CD4-positive, CD25-positive, alpha-beta regulatory T cell (primary cell): ENCODE measurements around the gene TMEM181. TPM values are rescaled to one million over a fixed set of nuclear protein-coding genes. Genes with fewer than 3 reads are reported as not detected.
A peak's percentile ranks its signal among the peaks of the same experiment; 100 is the strongest.
"Not testable (repeated sequence)": the region's sequence is repeated elsewhere in the genome, so short reads cannot be mapped to it uniquely, and the experiment has no call there.

Experiments used
- ATAC-seq, 2 donors: fragments of 150-1000 bp; cut with Tn5 transposase; one replicate each; pipeline ENCODE4 v1.10.0; 2021; ENCODE audit warnings: low read depth in 2 of 2, moderate number of reproducible peaks in 2 of 2, moderate library complexity in 1 of 2
- DNase-seq, 3 donors: peaks; one replicate each; pipeline versions ENCODE4 v3.0.0 to v3.0.0-alpha.2; 2012 to 2022; ENCODE audit warnings: mixed read lengths in 1 of 3
- H3K27ac ChIP-seq: one replicate; pipeline ENCODE4 v1.7.0; 2013; ENCODE audit warnings: mild to moderate bottlenecking, low read length; ENCODE audit not compliant: insufficient read depth, poor library complexity, severe bottlenecking
- H3K27me3 ChIP-seq: one replicate; pipeline ENCODE4 v1.7.0; 2013; ENCODE audit warnings: low read length; ENCODE audit not compliant: control insufficient read depth, insufficient read depth
- H3K36me3 ChIP-seq: one replicate; pipeline ENCODE4 v1.7.0; 2013; ENCODE audit warnings: mild to moderate bottlenecking, low read length, moderate library complexity; ENCODE audit not compliant: control insufficient read depth, insufficient read depth
- H3K4me1 ChIP-seq: 2 replicates; pipeline ENCODE4 v1.7.0; 2013; ENCODE audit warnings: mild to moderate bottlenecking, low read length; ENCODE audit not compliant: insufficient read depth, control insufficient read depth, poor library complexity, severe bottlenecking
- H3K4me3 ChIP-seq: one replicate; pipeline ENCODE4 v1.7.0; 2013; ENCODE audit warnings: low read depth, mild to moderate bottlenecking, low read length, moderate library complexity
- H3K9me3 ChIP-seq, 2 experiments: 1 replicate in 1 of 2; 2 replicates in 1 of 2; pipeline ENCODE4 v1.7.0; 2013; ENCODE audit warnings: low read length in 2 of 2, mild to moderate bottlenecking in 1 of 2, moderate library complexity in 1 of 2; ENCODE audit not compliant: control insufficient read depth in 2 of 2
- H3K27ac Mint-ChIP-seq, 3 donors: one replicate each; pipeline ENCODE4 v1.8.0; 2020 to 2022; ENCODE audit warnings: mild to moderate bottlenecking in 3 of 3, mixed read lengths in 3 of 3, moderate library complexity in 2 of 3
- H3K27me3 Mint-ChIP-seq: one replicate; pipeline ENCODE4 v1.8.0; 2022; ENCODE audit warnings: mild to moderate bottlenecking, mixed read lengths
- H3K36me3 Mint-ChIP-seq: one replicate; pipeline ENCODE4 v1.8.0; 2020; ENCODE audit warnings: mixed read lengths
- H3K4me1 Mint-ChIP-seq, 4 donors: one replicate each; pipeline ENCODE4 v1.8.0; 2020 to 2022; ENCODE audit warnings: mixed read lengths in 4 of 4, mild to moderate bottlenecking in 1 of 4
- H3K4me3 Mint-ChIP-seq, 4 donors: one replicate each; pipeline ENCODE4 v1.8.0; 2020 to 2022; ENCODE audit warnings: mild to moderate bottlenecking in 4 of 4, mixed read lengths in 4 of 4, moderate library complexity in 3 of 4
- H3K9me3 Mint-ChIP-seq, 7 donors: one replicate each; pipeline ENCODE4 v1.8.0; 2020 to 2022; ENCODE audit warnings: mixed read lengths in 7 of 7, mild to moderate bottlenecking in 3 of 7, moderate library complexity in 2 of 7
- polyA plus RNA-seq, 4 donors: library from polyadenylated mRNA; unstranded; fragments of 300-500 nt; fragmentation: Illumina TruSeq; gene quantifications; one replicate each; pipeline ENCODE4 v1.2.3, GENCODE V29; 2021
- total RNA-seq: library from RNA; stranded (reverse); gene quantifications from one replicate; pipeline ENCODE4 v1.2.3, GENCODE V29; 2022

TMEM181 gene
- total and polyA plus RNA-seq, 5 donors from 2014 or later = 4.9 to 21.2 (median 5.6) TPM

GRCh38 chr6:158654960-158655489 lies 95.1 kb downstream of the TMEM181 start:
- H3K27ac Mint-ChIP-seq = peak overlapping the region; percentile 98 to 100 (median 100)
- Histone ChIP-seq H3K4me1 (peaks cover 58% of the 10 kb centered on the region), H3K27ac (peak overlapping the region; percentile 96), H3K4me3 (peak overlapping the region; percentile 54), H3K27me3 (no peaks in the 10 kb centered on the region), H3K36me3 (peaks cover 5% of the 10 kb centered on the region), H3K9me3 (no peaks in the 10 kb centered on the region)
- H3K4me3 Mint-ChIP-seq = peak overlapping the region; percentile 71 to 88 (median 82)
- peaks cover 17% of the 10 kb centered on the region for H3K36me3 Mint-ChIP-seq
- H3K4me1 Mint-ChIP-seq = peaks cover 8 to 66% (median 46%) of the 10 kb centered on the region in 4 donors
- H3K9me3 Mint-ChIP-seq = no peaks in the 10 kb centered on the region
- DNase-seq (peak in 1 of 3 donors; percentile 30), ATAC-seq (no peak)
- no peaks in the 10 kb centered on the region for H3K27me3 Mint-ChIP-seq

DNA sequence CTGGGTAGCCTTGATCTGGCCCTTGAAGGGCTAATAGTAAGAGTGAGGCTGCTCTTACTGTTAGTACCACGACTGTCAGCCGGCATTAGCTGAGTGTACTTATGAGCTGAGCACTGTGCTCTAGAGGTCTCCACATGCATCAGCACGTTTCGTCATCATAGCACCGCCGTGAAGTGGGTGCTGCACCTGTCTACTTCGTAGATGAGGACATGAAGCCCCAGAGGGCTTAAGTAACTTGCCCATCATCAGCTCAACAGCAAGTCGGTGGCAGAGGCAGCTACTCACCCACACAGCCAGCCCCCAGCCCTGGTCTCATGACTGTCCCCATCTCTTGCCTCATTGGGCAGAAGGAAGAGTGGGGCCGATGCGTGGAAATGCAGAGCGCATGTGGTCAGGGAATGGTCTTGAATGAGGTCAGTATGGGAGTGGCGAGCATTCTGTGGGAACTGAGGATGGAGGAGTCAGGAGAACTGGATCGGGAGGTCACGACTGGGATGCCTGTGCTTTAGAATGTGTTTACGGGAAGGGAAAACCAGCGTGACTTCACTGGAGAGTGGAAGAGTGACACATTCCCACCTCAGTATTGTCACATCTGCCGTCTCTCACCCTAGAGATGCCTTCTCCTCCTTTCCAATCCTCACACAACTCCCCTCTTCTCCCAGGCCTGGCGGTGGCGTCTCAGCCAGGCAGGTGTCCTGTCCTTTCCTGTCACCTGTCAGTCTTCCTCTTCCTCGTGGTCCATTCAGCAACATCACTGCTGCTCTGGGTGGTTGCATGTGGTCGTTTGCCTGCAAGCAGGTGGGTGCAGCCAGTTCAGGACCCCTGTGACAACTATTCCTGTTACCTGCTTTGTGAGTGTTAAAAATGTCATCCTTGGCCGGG lies 95.9 kb downstream of the TMEM181 start:
- DNase-seq = no peak
- Mint-ChIP-seq H3K27ac (peak overlapping the region; percentile 98 to 100 (median 100)), H3K36me3 (peaks cover 20% of the 10 kb centered on the region), H3K4me3 (peak overlapping the region; percentile 71 to 88 (median 82)), H3K27me3 (no peaks in the 10 kb centered on the region), H3K4me1 (peaks cover 8 to 67% (median 48%) of the 10 kb centered on the region in 4 donors), H3K9me3 (no peaks in the 10 kb centered on the region)
- Histone ChIP-seq H3K36me3 (peaks cover 8% of the 10 kb centered on the region), H3K4me3 (peak overlapping the region; percentile 54), H3K27ac (peak overlapping the region; percentile 96), H3K9me3 (no peaks in the 10 kb centered on the region), H3K4me1 (peaks cover 60% of the 10 kb centered on the region), H3K27me3 (no peaks in the 10 kb centered on the region)
- no peak for ATAC-seq

DNA sequence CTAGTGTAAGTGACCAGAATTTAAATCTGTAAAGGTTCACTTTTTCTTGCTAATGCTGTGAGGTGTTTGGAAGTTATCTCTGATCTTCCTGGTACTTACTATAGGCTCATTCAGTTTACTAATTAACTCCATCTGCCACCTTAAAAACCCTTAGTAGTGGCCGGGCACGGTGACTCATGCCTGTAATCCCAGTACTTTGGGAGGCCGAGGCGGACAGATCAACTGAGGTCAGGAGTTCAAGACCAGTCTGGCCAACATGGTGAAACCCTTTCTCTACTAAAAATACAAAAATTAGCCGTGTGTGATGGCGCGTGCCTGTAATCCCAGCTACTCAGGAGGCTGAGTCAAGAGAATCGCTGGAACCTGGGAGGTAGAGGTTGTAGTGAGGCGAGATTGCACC lies 97.1 kb downstream of the TMEM181 start:
- peaks cover 23% of the 10 kb centered on the region for H3K36me3 Mint-ChIP-seq
- not testable (repeated sequence) for ATAC-seq, H3K27me3 ChIP-seq, H3K4me3 ChIP-seq, H3K27me3 Mint-ChIP-seq, DNase-seq, H3K27ac ChIP-seq, H3K9me3 ChIP-seq, H3K9me3 Mint-ChIP-seq
- Histone ChIP-seq H3K36me3 (peaks cover 18% of the 10 kb centered on the region), H3K4me1 (peaks cover 51% of the 10 kb centered on the region)
- peak overlapping the region; percentile 51 to 98 (median 78) for H3K27ac Mint-ChIP-seq
- peaks cover 8 to 58% (median 43%) of the 10 kb centered on the region in 4 donors for H3K4me1 Mint-ChIP-seq
- H3K4me3 Mint-ChIP-seq = peak overlapping the region in 3 of 4 donors; percentile 9 to 59 (median 27)

DNA sequence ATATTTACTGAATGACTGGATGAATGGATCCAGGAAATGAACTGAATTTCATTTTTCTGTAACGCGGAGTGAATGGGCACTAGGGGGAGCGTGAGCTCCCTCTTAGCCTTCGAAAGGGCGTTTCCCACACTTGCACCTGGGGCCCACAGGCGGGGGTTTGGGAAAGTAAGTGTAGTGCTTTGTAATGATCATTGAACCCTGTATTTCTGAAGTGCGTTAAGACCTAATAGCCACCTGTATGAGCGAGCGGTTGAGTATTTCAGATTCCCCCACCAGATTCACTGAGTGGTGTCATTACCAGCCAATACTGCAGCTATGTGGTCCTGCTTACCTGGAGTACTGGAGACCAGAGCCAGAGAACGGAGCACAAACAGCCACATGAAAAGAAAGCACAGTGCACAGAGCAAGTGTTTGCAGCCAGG lies 100.5 kb downstream of the TMEM181 start:
- H3K36me3 ChIP-seq = peaks cover 46% of the 10 kb centered on the region
- H3K4me1 Mint-ChIP-seq = peaks cover 4 to 30% (median 15%) of the 10 kb centered on the region in 4 donors
- peak; percentile 66 to 71 for ATAC-seq
- peaks cover 18% of the 10 kb centered on the region for H3K4me1 ChIP-seq
- no peaks in the 10 kb centered on the region for H3K27me3 ChIP-seq
- H3K4me3 ChIP-seq = no peak overlapping the region
- H3K36me3 Mint-ChIP-seq = peaks cover 30% of the 10 kb centered on the region
- no peak overlapping the region for H3K27ac ChIP-seq
- H3K4me3 Mint-ChIP-seq = peak overlapping the region in 3 of 4 donors; percentile 4 to 35 (median 26)
- no peaks in the 10 kb centered on the region for H3K9me3 ChIP-seq
- peak overlapping the region in 2 of 3 donors; percentile 75 to 79 for H3K27ac Mint-ChIP-seq
- DNase-seq = peak in 2 of 3 donors; percentile 56 to 76
- H3K27me3 Mint-ChIP-seq = no peaks in the 10 kb centered on the region
- no peaks in the 10 kb centered on the region for H3K9me3 Mint-ChIP-seq

DNA sequence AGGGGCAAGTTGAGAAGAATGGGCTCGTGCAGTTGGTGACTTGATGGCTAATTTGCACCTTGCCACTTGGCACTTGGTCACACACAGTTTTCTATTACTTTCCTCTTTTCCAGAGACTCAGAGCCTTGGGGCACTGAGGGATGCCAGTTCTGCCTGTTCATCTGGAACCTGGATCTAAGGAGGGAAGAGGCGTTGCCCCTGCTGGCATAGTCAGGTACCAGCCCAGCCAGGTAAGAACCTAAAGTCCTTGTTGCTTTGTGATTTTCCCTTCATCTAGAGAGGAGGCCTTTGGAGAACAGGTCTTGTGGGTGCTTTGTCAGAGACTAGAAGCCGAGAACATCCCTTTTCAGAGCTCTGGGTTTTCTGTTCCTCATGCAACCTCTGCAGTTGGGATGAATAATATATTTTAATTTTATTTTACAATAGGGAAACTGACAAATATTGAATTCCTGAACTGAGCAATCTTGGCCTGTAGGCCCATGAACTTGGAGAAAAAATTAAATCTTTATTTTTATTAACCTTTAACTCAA lies 101.3 kb downstream of the TMEM181 start:
- no peak overlapping the region for H3K4me3 ChIP-seq
- no peaks in the 10 kb centered on the region for H3K9me3 ChIP-seq
- Mint-ChIP-seq H3K9me3 (no peaks in the 10 kb centered on the region), H3K27me3 (no peaks in the 10 kb centered on the region), H3K36me3 (peaks cover 26% of the 10 kb centered on the region), H3K4me1 (peaks cover 4 to 21% (median 10%) of the 10 kb centered on the region in 4 donors), H3K4me3 (no peak overlapping the region), H3K27ac (peak overlapping the region in 1 of 3 donors; percentile 75)
- H3K36me3 ChIP-seq = peaks cover 52% of the 10 kb centered on the region
- no peak overlapping the region for H3K27ac ChIP-seq
- ATAC-seq (no peak), DNase-seq (no peak)
- H3K27me3 ChIP-seq = no peaks in the 10 kb centered on the region
- H3K4me1 ChIP-seq = peaks cover 10% of the 10 kb centered on the region

- Histone ChIP-seq H3K4me3 (no peak overlapping the region), H3K4me1 (peaks cover 10% of the 10 kb centered on the region), H3K27ac (no peak overlapping the region), H3K9me3 (no peaks in the 10 kb centered on the region), H3K27me3 (no peaks in the 10 kb centered on the region), H3K36me3 (peaks cover 64% of the 10 kb centered on the region)
- H3K36me3 Mint-ChIP-seq = peaks cover 40% of the 10 kb centered on the region
- DNase-seq (no peak), ATAC-seq (no peak)
- H3K4me1 Mint-ChIP-seq = peaks cover 4 to 14% (median 9%) of the 10 kb centered on the region in 4 donors
- H3K27ac Mint-ChIP-seq = peak overlapping the region in 1 of 3 donors; percentile 38
- H3K9me3 Mint-ChIP-seq = no peaks in the 10 kb centered on the region
- H3K4me3 Mint-ChIP-seq = no peak overlapping the region
- H3K27me3 Mint-ChIP-seq = no peaks in the 10 kb centered on the region
Measured at GRCh38 chr6:158662607-158662953, 102.7 kb downstream of the TMEM181 start.

- H3K4me1 ChIP-seq = peaks cover 10% of the 10 kb centered on the region
- H3K9me3 ChIP-seq = no peaks in the 10 kb centered on the region
- H3K4me1 Mint-ChIP-seq = peaks cover 4 to 14% (median 9%) of the 10 kb centered on the region in 4 donors
- no peaks in the 10 kb centered on the region for H3K9me3 Mint-ChIP-seq
- DNase-seq (no peak), ATAC-seq (no peak)
- no peak overlapping the region for H3K27ac ChIP-seq
- H3K4me3 ChIP-seq = no peak overlapping the region
- H3K4me3 Mint-ChIP-seq = no peak overlapping the region
- peaks cover 69% of the 10 kb centered on the region for H3K36me3 ChIP-seq
- no peaks in the 10 kb centered on the region for H3K27me3 ChIP-seq
- no peaks in the 10 kb centered on the region for H3K27me3 Mint-ChIP-seq
- H3K36me3 Mint-ChIP-seq = peaks cover 40% of the 10 kb centered on the region
- peak overlapping the region in 1 of 3 donors; percentile 38 for H3K27ac Mint-ChIP-seq
Measured at GRCh38 chr6:158662954-158663624, 103.2 kb downstream of the TMEM181 start.
